ENCODE data around the gene ABHD12.
"Not testable (repeated sequence)": the region's sequence is repeated elsewhere in the genome, so short reads cannot be mapped to it uniquely, and the experiment has no call there.

Gene ABHD12

GRCh38 chr20:25390538-25391528 lies at the start of gene ABHD12:
ABHD12 (minus strand) TSS chr20:25390835; CDS start chr20:25390703, 132 bp downstream.
- FAIRE-seq (no peak), DNase-seq (ENCODE audit: insufficient read length, low spot score) (peak; percentile 94)
- peak; percentile 67 for TF ChIP-seq POLR2A (IDR thresholded peaks at IDR 0.05; ENCODE audit: low read depth, low read length)

GRCh38 chr20:25439328-25439727 lies 48.7 kb upstream of the ABHD12 start:
- FAIRE-seq = no peak
- TF ChIP-seq POLR2A (IDR thresholded peaks at IDR 0.05; ENCODE audit: low read depth, low read length) = no peak
- DNase-seq (ENCODE audit: insufficient read length, low spot score) = no peak

GRCh38 chr20:25437153-25437581 lies 46.5 kb upstream of the ABHD12 start:
- no peak for TF ChIP-seq POLR2A (IDR thresholded peaks at IDR 0.05; ENCODE audit: low read depth, low read length)
- no peak for DNase-seq (ENCODE audit: insufficient read length, low spot score)
- FAIRE-seq = no peak

- no peak for FAIRE-seq
- TF ChIP-seq POLR2A (IDR thresholded peaks at IDR 0.05; ENCODE audit: low read depth, low read length) = no peak
Measured at GRCh38 chr20:25424536-25424935, 33.9 kb upstream of the ABHD12 start.

GRCh38 chr20:25422032-25422431 lies 31.4 kb upstream of the ABHD12 start:
- no peak for TF ChIP-seq POLR2A (IDR thresholded peaks at IDR 0.05; ENCODE audit: low read depth, low read length)
- FAIRE-seq (no peak), DNase-seq (ENCODE audit: insufficient read length, low spot score) (no peak)

More at GRCh38 chr20:25424536-25424935, 33.9 kb upstream of the ABHD12 start:
- no peak for DNase-seq (ENCODE audit: insufficient read length, low spot score)

- FAIRE-seq = no peak
- no peak for TF ChIP-seq POLR2A (IDR thresholded peaks at IDR 0.05; ENCODE audit: low read depth, low read length)
- DNase-seq (ENCODE audit: insufficient read length, low spot score) = no peak
Measured at GRCh38 chr20:25421102-25421501, 30.5 kb upstream of the ABHD12 start.

GRCh38 chr20:25418776-25419175 lies 28.1 kb upstream of the ABHD12 start:
- FAIRE-seq = no peak
- no peak for TF ChIP-seq POLR2A (IDR thresholded peaks at IDR 0.05; ENCODE audit: low read depth, low read length)
- DNase-seq (ENCODE audit: insufficient read length, low spot score) = no peak

GRCh38 chr20:25408890-25409289 lies 18.3 kb upstream of the ABHD12 start:
- no peak for FAIRE-seq
- DNase-seq (ENCODE audit: insufficient read length, low spot score) = no peak
- TF ChIP-seq POLR2A (IDR thresholded peaks at IDR 0.05; ENCODE audit: low read depth, low read length) = no peak

GRCh38 chr20:25408170-25408547 lies 17.5 kb upstream of the ABHD12 start:
- FAIRE-seq (no peak), DNase-seq (ENCODE audit: insufficient read length, low spot score) (no peak)
- no peak for TF ChIP-seq POLR2A (IDR thresholded peaks at IDR 0.05; ENCODE audit: low read depth, low read length)

- DNase-seq (ENCODE audit: insufficient read length, low spot score) = peak; percentile 84
- TF ChIP-seq POLR2A (IDR thresholded peaks at IDR 0.05; ENCODE audit: low read depth, low read length) = peak; percentile 88
- no peak for FAIRE-seq
Measured at GRCh38 chr20:25407311-25408169, 16.9 kb upstream of the ABHD12 start, which contains the start of gene GINS1. GINS1 (plus strand) TSS chr20:25407673; CDS start chr20:25407821, 148 bp downstream.

- DNase-seq (ENCODE audit: insufficient read length, low spot score) (no peak), FAIRE-seq (no peak)
Measured at GRCh38 chr20:25402583-25402982, 11.9 kb upstream of the ABHD12 start.

GRCh38 chr20:25400291-25400732 lies 9.7 kb upstream of the ABHD12 start:
- FAIRE-seq; DNase-seq (ENCODE audit: insufficient read length, low spot score): not testable (repeated sequence)

More at GRCh38 chr20:25402583-25402982, 11.9 kb upstream of the ABHD12 start:
- TF ChIP-seq POLR2A (IDR thresholded peaks at IDR 0.05; ENCODE audit: low read depth, low read length) = no peak

GRCh38 chr20:25399037-25399430 lies 8.4 kb upstream of the ABHD12 start:
- FAIRE-seq = no peak
- peak; percentile 34 for DNase-seq (ENCODE audit: insufficient read length, low spot score)
- no peak for TF ChIP-seq POLR2A (IDR thresholded peaks at IDR 0.05; ENCODE audit: low read depth, low read length)

Data from H54 (cell line).